KMS-11 (cell line): ENCODE data around the gene CCSER1.
"Not testable (repeated sequence)": the region's sequence is repeated elsewhere in the genome, so short reads cannot be mapped to it uniquely, and the experiment has no call there.

Experiments
- H2AFZ ChIP-seq: fragments of 200-600 bp; sonication (generic); 2 replicates; pipeline ENCODE4 v1.6.1; 2016; ENCODE audit warnings: antibody characterized with exemption, mixed run types, low read depth
- H3K27ac ChIP-seq: fragments of 200-600 bp; sonication (generic); 2 replicates; pipeline ENCODE4 v1.6.1; 2016; ENCODE audit warnings: mild to moderate bottlenecking, mixed run types
- H3K27me3 ChIP-seq: fragments of 200-600 bp; sonication (generic); 2 replicates; pipeline ENCODE4 v1.6.1; 2017; ENCODE audit warnings: mild to moderate bottlenecking, low read depth, mixed run types, moderate library complexity; ENCODE audit not compliant: insufficient read depth
- H3K36me3 ChIP-seq: fragments of 200-600 bp; sonication (generic); 2 replicates; pipeline ENCODE4 v1.6.1; 2017; ENCODE audit warnings: mild to moderate bottlenecking, mixed run types; ENCODE audit not compliant: insufficient read depth
- H3K4me1 ChIP-seq: fragments of 200-600 bp; sonication (generic); 2 replicates; pipeline ENCODE4 v1.6.1; 2016; ENCODE audit warnings: mild to moderate bottlenecking, low read depth, mixed run types; ENCODE audit not compliant: poor library complexity, severe bottlenecking
- H3K4me2 ChIP-seq: fragments of 200-600 bp; sonication (generic); 2 replicates; pipeline ENCODE4 v1.7.0; 2016; ENCODE audit warnings: mild to moderate bottlenecking, mixed run types
- H3K4me3 ChIP-seq: fragments of 200-600 bp; sonication (generic); IDR thresholded peaks from 2 replicates; pipeline ENCODE4 v1.6.1; 2017; ENCODE audit warnings: low read depth, low read length, mixed read lengths; ENCODE audit not compliant: insufficient read depth
- H3K79me2 ChIP-seq: fragments of 200-600 bp; sonication (generic); 2 replicates; pipeline ENCODE4 v1.6.1; 2016; ENCODE audit warnings: low read depth, mixed run types; ENCODE audit not compliant: insufficient read depth
- H3K9ac ChIP-seq: fragments of 200-600 bp; sonication (generic); 2 replicates; pipeline ENCODE4 v1.6.1; 2016; ENCODE audit warnings: mild to moderate bottlenecking, mixed run types
- H4K20me1 ChIP-seq: fragments of 200-600 bp; sonication (generic); 2 replicates; pipeline ENCODE4 v1.6.1; 2016; ENCODE audit warnings: mild to moderate bottlenecking, mixed run types; ENCODE audit not compliant: insufficient read depth
- TF ChIP-seq, protein P1 (sequence below): fragments of 200-600 bp; sonication (generic); conservative IDR thresholded peaks from 2 replicates; pipeline ENCODE4 v1.6.1; 2017; ENCODE audit warnings: low read depth, mild to moderate bottlenecking, antibody characterized with exemption, low read length, moderate library complexity, mixed read lengths

Gene CCSER1

DNA sequence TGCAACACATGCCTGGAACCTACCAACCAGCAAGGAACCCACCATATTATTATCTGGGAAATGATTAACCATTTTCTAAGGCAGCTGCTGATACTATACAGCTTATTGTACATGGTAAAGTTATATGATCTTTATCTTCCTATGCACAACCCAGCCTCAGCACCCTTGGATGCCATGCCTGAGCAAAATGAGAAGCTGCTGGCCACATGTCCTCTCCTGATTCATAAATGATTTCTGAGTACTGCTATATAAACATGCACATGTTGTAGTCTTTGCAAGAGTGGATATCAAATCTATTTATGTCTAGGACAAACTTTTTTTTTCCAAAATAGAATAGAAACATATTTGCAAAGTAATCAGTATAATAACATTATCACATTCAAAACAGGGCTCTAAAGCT, 1043.6 kb downstream of the CCSER1 start:
- Histone ChIP-seq H3K27me3 (no peaks in the 10 kb centered on the region), H3K36me3 (no peaks in the 10 kb centered on the region), H2AFZ (no peak overlapping the region), H3K4me2 (no peak overlapping the region), H3K27ac (no peak overlapping the region), H3K9ac (no peak overlapping the region), H3K79me2 (no peaks in the 10 kb centered on the region), H4K20me1 (no peaks in the 10 kb centered on the region), H3K4me3 (no peak overlapping the region), H3K4me1 (no peaks in the 10 kb centered on the region)
- TF ChIP-seq, protein P1, sequence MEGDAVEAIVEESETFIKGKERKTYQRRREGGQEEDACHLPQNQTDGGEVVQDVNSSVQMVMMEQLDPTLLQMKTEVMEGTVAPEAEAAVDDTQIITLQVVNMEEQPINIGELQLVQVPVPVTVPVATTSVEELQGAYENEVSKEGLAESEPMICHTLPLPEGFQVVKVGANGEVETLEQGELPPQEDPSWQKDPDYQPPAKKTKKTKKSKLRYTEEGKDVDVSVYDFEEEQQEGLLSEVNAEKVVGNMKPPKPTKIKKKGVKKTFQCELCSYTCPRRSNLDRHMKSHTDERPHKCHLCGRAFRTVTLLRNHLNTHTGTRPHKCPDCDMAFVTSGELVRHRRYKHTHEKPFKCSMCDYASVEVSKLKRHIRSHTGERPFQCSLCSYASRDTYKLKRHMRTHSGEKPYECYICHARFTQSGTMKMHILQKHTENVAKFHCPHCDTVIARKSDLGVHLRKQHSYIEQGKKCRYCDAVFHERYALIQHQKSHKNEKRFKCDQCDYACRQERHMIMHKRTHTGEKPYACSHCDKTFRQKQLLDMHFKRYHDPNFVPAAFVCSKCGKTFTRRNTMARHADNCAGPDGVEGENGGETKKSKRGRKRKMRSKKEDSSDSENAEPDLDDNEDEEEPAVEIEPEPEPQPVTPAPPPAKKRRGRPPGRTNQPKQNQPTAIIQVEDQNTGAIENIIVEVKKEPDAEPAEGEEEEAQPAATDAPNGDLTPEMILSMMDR: no peak

DNA sequence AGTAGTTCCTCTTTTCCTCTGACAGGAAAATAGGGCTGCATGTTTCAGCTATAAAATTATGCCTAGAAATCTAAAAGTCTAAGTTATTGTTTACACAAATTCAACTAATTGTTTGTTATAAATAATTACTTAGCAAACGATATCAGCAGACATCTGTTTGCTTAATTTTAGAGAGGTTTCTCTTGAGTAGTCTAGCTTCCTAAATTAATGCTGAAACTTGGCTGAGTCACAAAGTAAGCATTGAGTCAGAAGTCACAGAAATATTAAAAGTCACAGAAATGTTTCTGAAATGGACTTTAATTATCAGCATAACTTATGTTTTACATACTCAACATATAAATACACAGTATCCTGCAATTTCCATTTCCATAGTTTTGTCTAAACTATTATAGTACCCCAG, 1044.0 kb downstream of the CCSER1 start:
- Histone ChIP-seq H3K4me1 (no peaks in the 10 kb centered on the region), H3K27ac (no peak overlapping the region), H3K9ac (no peak overlapping the region), H3K4me2 (no peak overlapping the region), H2AFZ (no peak overlapping the region), H3K4me3 (no peak overlapping the region), H3K27me3 (no peaks in the 10 kb centered on the region), H3K36me3 (no peaks in the 10 kb centered on the region), H3K79me2 (no peaks in the 10 kb centered on the region), H4K20me1 (no peaks in the 10 kb centered on the region)
- TF ChIP-seq, protein P1: no peak

DNA sequence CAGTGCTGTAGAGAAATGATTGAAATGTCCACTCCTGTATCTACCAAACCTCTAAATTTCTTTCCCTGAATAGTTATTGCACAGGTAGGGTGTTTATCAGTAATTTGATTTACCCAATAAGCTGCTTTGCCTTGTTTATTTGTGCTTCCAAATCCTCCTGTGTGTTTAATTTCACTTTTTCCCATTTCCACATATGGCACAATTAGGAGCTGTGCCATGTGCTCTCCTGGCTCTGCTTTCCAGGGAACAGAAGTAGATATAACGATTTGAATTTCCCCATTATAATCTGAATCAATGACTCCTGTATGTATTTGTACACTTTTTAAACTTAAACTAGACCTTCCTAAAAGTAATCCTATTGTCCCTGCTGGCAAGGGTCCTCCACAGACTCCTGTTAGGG, 1057.9 kb downstream of the CCSER1 start:
- H3K27me3 ChIP-seq, H3K4me3 ChIP-seq, H3K4me1 ChIP-seq, H2AFZ ChIP-seq, H3K4me2 ChIP-seq, H3K9ac ChIP-seq, H4K20me1 ChIP-seq, H3K27ac ChIP-seq, H3K79me2 ChIP-seq, H3K36me3 ChIP-seq: not testable (repeated sequence)

DNA sequence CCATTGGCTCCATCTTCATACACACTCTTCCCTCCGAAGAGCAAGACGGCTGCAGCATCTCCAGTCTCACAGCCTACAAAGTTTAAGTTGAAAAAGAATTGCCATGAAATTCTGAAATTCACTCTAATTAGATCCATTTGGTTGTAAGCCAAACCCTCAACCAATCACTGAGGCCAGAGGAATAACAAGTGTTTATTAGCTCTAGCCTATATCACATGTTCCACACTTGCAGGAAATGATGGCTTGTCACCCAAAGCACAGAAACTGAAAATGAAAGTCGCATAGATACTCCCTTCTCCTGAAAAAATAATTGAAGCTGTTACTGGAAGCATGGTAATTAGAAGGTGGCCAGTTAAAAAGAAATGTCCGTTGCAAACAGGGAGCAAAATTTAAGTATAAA, 1071.8 kb downstream of the CCSER1 start:
- peaks cover 11% of the 10 kb centered on the region for H3K4me1 ChIP-seq
- peak overlapping the region; percentile 42 for H3K4me2 ChIP-seq
- H2AFZ ChIP-seq: peak overlapping the region; percentile 73
- H3K27me3 ChIP-seq: no peaks in the 10 kb centered on the region
- H3K36me3 ChIP-seq: no peaks in the 10 kb centered on the region
- H3K79me2 ChIP-seq: no peaks in the 10 kb centered on the region
- TF ChIP-seq, protein P1: no peak
- no peak overlapping the region for H3K4me3 ChIP-seq
- peak overlapping the region; percentile 41 for H3K27ac ChIP-seq
- H4K20me1 ChIP-seq: no peaks in the 10 kb centered on the region
- peak overlapping the region; percentile 26; the same call in 1 of the 2 replicates for H3K9ac ChIP-seq

DNA sequence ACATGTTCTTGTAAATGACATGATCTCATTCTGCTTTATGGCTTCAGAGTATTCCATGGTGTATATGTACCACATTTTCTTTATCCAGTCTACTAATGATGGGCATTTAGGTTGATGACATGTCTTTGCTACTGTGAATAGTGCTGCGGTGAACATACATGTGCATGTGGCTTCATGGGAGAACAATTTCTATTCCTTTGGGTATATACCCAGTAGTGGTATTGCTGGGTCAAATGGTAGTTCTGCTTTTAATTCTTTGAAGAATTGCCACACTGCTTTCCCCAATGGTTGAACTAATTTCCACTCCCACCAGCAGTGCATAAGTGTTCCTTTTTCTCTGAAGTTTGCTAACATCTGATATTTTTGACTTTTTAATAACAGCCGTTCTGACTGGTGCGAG, 1080.3 kb downstream of the CCSER1 start:
- TF ChIP-seq, protein P1: no peak
- H3K27me3 ChIP-seq: no peaks in the 10 kb centered on the region

More for the DNA sequence above, 1080.3 kb downstream of the CCSER1 start:
- no peaks in the 10 kb centered on the region for H4K20me1 ChIP-seq
- H2AFZ ChIP-seq: no peak overlapping the region
- H3K4me2 ChIP-seq: no peak overlapping the region
- no peaks in the 10 kb centered on the region for H3K79me2 ChIP-seq
- no peak overlapping the region for H3K27ac ChIP-seq
- no peak overlapping the region for H3K4me3 ChIP-seq
- no peak overlapping the region for H3K9ac ChIP-seq
- no peaks in the 10 kb centered on the region for H3K36me3 ChIP-seq
- H3K4me1 ChIP-seq: no peaks in the 10 kb centered on the region
